Liver (tissue), 9 donors: ENCODE results near the gene RAB39B. TPM values are rescaled to one million over a fixed set of nuclear protein-coding genes. Genes with fewer than 3 reads are reported as not detected.

ENCODE experiments used
- DNase-seq: peaks from one replicate; pipeline ENCODE4 v3.0.0-alpha.2; 2017; ENCODE audit warnings: low spot score
- H3K27ac ChIP-seq, 2 donors: one replicate each; pipeline ENCODE4 v1.7.0; 2013; ENCODE audit warnings: inconsistent platforms in 2 of 2, low read length in 2 of 2, control low read depth in 1 of 2, low read depth in 1 of 2, mild to moderate bottlenecking in 1 of 2
- H3K27me3 ChIP-seq, 4 donors: one replicate each; pipeline versions ENCODE4 v1.6.1 to v1.7.0; 2013; ENCODE audit warnings: low read length in 3 of 4, inconsistent platforms in 1 of 4, mild to moderate bottlenecking in 1 of 4, moderate library complexity in 1 of 4; ENCODE audit not compliant: control insufficient read depth in 4 of 4, insufficient read depth in 4 of 4
- H3K36me3 ChIP-seq, 4 donors: one replicate each; pipeline versions ENCODE4 v1.6.1 to v1.7.0; 2013; ENCODE audit warnings: low read length in 3 of 4, mild to moderate bottlenecking in 3 of 4, low read depth in 1 of 4, moderate library complexity in 1 of 4; ENCODE audit not compliant: control insufficient read depth in 4 of 4, insufficient read depth in 3 of 4
- H3K4me1 ChIP-seq, 4 donors: one replicate each; pipeline versions ENCODE4 v1.6.1 to v1.7.0; 2013; ENCODE audit warnings: low read length in 3 of 4, mild to moderate bottlenecking in 3 of 4, moderate library complexity in 1 of 4; ENCODE audit not compliant: control insufficient read depth in 4 of 4, insufficient read depth in 4 of 4
- H3K4me3 ChIP-seq, 3 donors: one replicate each; pipeline versions ENCODE4 v1.6.1 to v1.7.0; 2013; ENCODE audit warnings: low read length in 3 of 3, control low read depth in 1 of 3, low read depth in 1 of 3, mild to moderate bottlenecking in 1 of 3
- H3K9ac ChIP-seq, 2 donors: one replicate each; pipeline ENCODE4 v1.7.0; 2013; ENCODE audit warnings: low read length in 2 of 2, mild to moderate bottlenecking in 2 of 2, moderate library complexity in 2 of 2, control low read depth in 1 of 2, low read depth in 1 of 2
- H3K9me3 ChIP-seq, 4 donors: one replicate each; pipeline versions ENCODE4 v1.6.1 to v1.7.0; 2013; ENCODE audit warnings: low read length in 3 of 4; ENCODE audit not compliant: control insufficient read depth in 4 of 4
- ATF3 ChIP-seq: IDR thresholded peaks from 2 replicates; pipeline ENCODE4 v1.6.1; 2016; ENCODE audit warnings: antibody characterized with exemption
- EGR1 ChIP-seq, 2 donors: IDR thresholded peaks; 2 replicates each; pipeline ENCODE4 v1.6.1; 2016 to 2018; ENCODE audit warnings: antibody characterized with exemption in 2 of 2, low read depth in 2 of 2
- FOXA2 ChIP-seq: IDR thresholded peaks from 2 replicates; pipeline ENCODE4 v1.6.1; 2016; ENCODE audit warnings: antibody characterized with exemption
- GABPA ChIP-seq, 2 donors: IDR thresholded peaks in 1 of 2; conservative IDR thresholded peaks in 1 of 2; 2 replicates each; pipeline ENCODE4 v1.6.1; 2016; ENCODE audit warnings: antibody characterized with exemption in 2 of 2, mild to moderate bottlenecking in 1 of 2, moderate library complexity in 1 of 2
- HNF4A ChIP-seq, 2 donors: conservative IDR thresholded peaks; 2 replicates each; pipeline ENCODE4 v1.6.1; 2016; ENCODE audit warnings: antibody characterized with exemption in 2 of 2, mild to moderate bottlenecking in 2 of 2
- HNF4G ChIP-seq: IDR thresholded peaks from 2 replicates; pipeline ENCODE4 v1.6.1; 2016; ENCODE audit warnings: antibody characterized with exemption
- JUND ChIP-seq, 2 donors: IDR thresholded peaks; 2 replicates each; pipeline ENCODE4 v1.6.1; 2016; ENCODE audit warnings: antibody characterized with exemption in 2 of 2
- MAX ChIP-seq: IDR thresholded peaks from 2 replicates; pipeline ENCODE4 v1.6.1; 2016; ENCODE audit warnings: antibody characterized with exemption
- NR2F2 ChIP-seq: IDR thresholded peaks from 2 replicates; pipeline ENCODE4 v1.6.1; 2016; ENCODE audit warnings: antibody characterized with exemption
- RAD21 ChIP-seq, 2 donors: IDR thresholded peaks; 2 replicates each; pipeline ENCODE4 v1.6.1; 2016; ENCODE audit warnings: antibody characterized with exemption in 2 of 2, mild to moderate bottlenecking in 2 of 2
- REST ChIP-seq: IDR thresholded peaks from 2 replicates; pipeline ENCODE4 v1.6.1; 2016; ENCODE audit warnings: antibody characterized with exemption, mild to moderate bottlenecking
- RXRA ChIP-seq, 2 donors: IDR thresholded peaks; 2 replicates each; pipeline ENCODE4 v1.6.1; 2017 to 2018; ENCODE audit warnings: antibody characterized with exemption in 2 of 2, mild to moderate bottlenecking in 1 of 2
- SP1 ChIP-seq: IDR thresholded peaks from 2 replicates; pipeline ENCODE4 v1.6.1; 2018; ENCODE audit warnings: antibody characterized with exemption, mild to moderate bottlenecking
- TAF1 ChIP-seq: conservative IDR thresholded peaks from 2 replicates; pipeline ENCODE4 v1.6.1; 2016; ENCODE audit warnings: antibody characterized with exemption, mild to moderate bottlenecking
- YY1 ChIP-seq: IDR thresholded peaks from 2 replicates; pipeline ENCODE4 v1.6.1; 2016; ENCODE audit warnings: antibody characterized with exemption, mild to moderate bottlenecking
- ZBTB33 ChIP-seq: IDR thresholded peaks from 2 replicates; pipeline ENCODE4 v1.6.1; 2016; ENCODE audit warnings: antibody characterized with exemption
- WGBS: extraction: QIAGEN DNeasy Blood & Tissue Kit; methylation state at CpG from one replicate; pipeline ENCODE4 v1.1.7; 2013; 5-methylcytosine and 5-hydroxymethylcytosine counted together
- polyA plus RNA-seq, 2 donors: library from polyadenylated mRNA; stranded (reverse) in 1 of 2; unstranded in 1 of 2; fragments of 200-250 nt in 1 of 2; fragments of >200 nt in 1 of 2; fragmentation: Nextera tagmentation in 1 of 2; extraction: Ambion mirVana in 1 of 2; gene quantifications; one replicate each; pipeline versions ENCODE4 v1.2.1 to v1.2.3, GENCODE V29; 2013 to 2015
- total RNA-seq, 2 donors: library from RNA; depleted of rRNA; stranded (reverse); fragments of >200 nt; gene quantifications; one replicate each; pipeline ENCODE4 v1.2.3, GENCODE V29; 2014
- donor health status: healthy.
- donor health status: healthy.
- donor health status: healthy.
- donor health status: healthy.
- donor health status: healthy.

The RAB39B gene
- total and polyA plus RNA-seq, 4 donors, result 0.07 to 0.75 (median 0.17) TPM; not detected in 1

- no peak for TF ChIP-seq ATF3
- TF ChIP-seq NR2F2, result no peak
- no peak for TF ChIP-seq HNF4G
Observed at GRCh38 chrX:155246748-155247147, 17.5 kb downstream of the RAB39B start (continued).

- 68% methylated on average over 5 of the region's 5 CpGs for WGBS
- Histone ChIP-seq H3K4me1 (peaks cover 0 to 6% (median 0%) of the 10 kb centered on the region in 4 donors), H3K4me3 (no peak overlapping the region), H3K9ac (no peak overlapping the region), H3K36me3 (peaks cover 0 to 9% (median 5%) of the 10 kb centered on the region in 4 donors), H3K27me3 (no peaks in the 10 kb centered on the region), H3K9me3 (no peaks in the 10 kb centered on the region), H3K27ac (peak overlapping the region; percentile 1 to 50)
- TF ChIP-seq RAD21 (IDR thresholded peaks at IDR 0.05), result no peak
- TF ChIP-seq HNF4G, result no peak
- TF ChIP-seq JUND (IDR thresholded peaks at IDR 0.05), result no peak
- TF ChIP-seq ATF3, result no peak
- TF ChIP-seq EGR1 (IDR thresholded peaks at IDR 0.05; ENCODE audit: low read depth in 2 of 2), result no peak
- no peak for TF ChIP-seq FOXA2
- TF ChIP-seq HNF4A (conservative IDR thresholded peaks at IDR 0.05), result peak in 1 of 2 donors; percentile 24
- no peak for TF ChIP-seq GABPA (IDR thresholded peaks at IDR 0.05 in 1 of 2, conservative IDR thresholded peaks at IDR 0.05 in 1 of 2)
- peak in 1 of 2 donors; percentile 19 for TF ChIP-seq RXRA (IDR thresholded peaks at IDR 0.05)
- no peak for DNase-seq
Observed at GRCh38 chrX:155242300-155242699, 22.0 kb downstream of the RAB39B start.

- 97% methylated on average over 5 of the region's 5 CpGs for WGBS
- peaks cover 0 to 13% (median 6%) of the 10 kb centered on the region in 4 donors for H3K36me3 ChIP-seq
- H3K27me3 ChIP-seq, result no peaks in the 10 kb centered on the region
- H3K4me1 ChIP-seq, result peaks cover 0 to 6% (median 0%) of the 10 kb centered on the region in 4 donors
- no peak for DNase-seq
- no peak overlapping the region for H3K4me3 ChIP-seq
- no peak overlapping the region for H3K9ac ChIP-seq
- no peak overlapping the region for H3K27ac ChIP-seq
- TF ChIP-seq SP1 (no peak), YY1 (no peak), NR2F2 (no peak), HNF4G (no peak), HNF4A (conservative IDR thresholded peaks at IDR 0.05) (no peak), FOXA2 (no peak), MAX (no peak), ATF3 (no peak), ZBTB33 (no peak), RXRA (IDR thresholded peaks at IDR 0.05) (no peak), REST (no peak), GABPA (IDR thresholded peaks at IDR 0.05 in 1 of 2, conservative IDR thresholded peaks at IDR 0.05 in 1 of 2) (no peak), RAD21 (IDR thresholded peaks at IDR 0.05) (no peak), TAF1 (no peak)
- no peaks in the 10 kb centered on the region for H3K9me3 ChIP-seq
Observed at GRCh38 chrX:155237719-155238118, 26.6 kb downstream of the RAB39B start.
